Activated gamma-delta T cell treated with anti-CD3 and anti-CD28 coated beads, Interleukin-2, amount 50 U/mL, for 16 hours (primary cell): ENCODE measurements around the gene ERICH6B.

Source experiments
- DNase-seq: peaks from one replicate; pipeline ENCODE4 v3.0.0-alpha.2; 2020; ENCODE audit warnings: low read depth

Gene ERICH6B

GRCh38 chr13:45542391-45542790 lies 73.1 kb downstream of the ERICH6B start:
- DNase-seq, result no peak

GRCh38 chr13:45541806-45542205 lies 73.7 kb downstream of the ERICH6B start:
- DNase-seq, result no peak

GRCh38 chr13:45540864-45541263 lies 74.7 kb downstream of the ERICH6B start:
- DNase-seq, result no peak

GRCh38 chr13:45540195-45540594 lies 75.3 kb downstream of the ERICH6B start:
- DNase-seq, result no peak

- DNase-seq, result no peak
These were observed 77.2 kb downstream of the ERICH6B start for GRCh38 chr13:45538382-45538781.

GRCh38 chr13:45537516-45537915 lies 78.0 kb downstream of the ERICH6B start:
- DNase-seq, result no peak

GRCh38 chr13:45536224-45536623 lies 79.3 kb downstream of the ERICH6B start:
- no peak for DNase-seq

GRCh38 chr13:45534604-45535003 lies 80.9 kb downstream of the ERICH6B start:
- DNase-seq, result no peak

- no peak for DNase-seq
These were observed 85.8 kb downstream of the ERICH6B start for GRCh38 chr13:45529758-45530157.

- DNase-seq, result no peak
These were observed 87.7 kb downstream of the ERICH6B start for GRCh38 chr13:45527699-45528462.

- no peak for DNase-seq
These were observed 93.0 kb downstream of the ERICH6B start for GRCh38 chr13:45522571-45522970.

- no peak for DNase-seq
These were observed 94.2 kb downstream of the ERICH6B start for GRCh38 chr13:45521297-45521696.

GRCh38 chr13:45519493-45519892 lies 96.0 kb downstream of the ERICH6B start:
- DNase-seq, result no peak

- no peak for DNase-seq
These were observed 96.9 kb downstream of the ERICH6B start for GRCh38 chr13:45518525-45519245.

GRCh38 chr13:45516757-45517156 lies 98.8 kb downstream of the ERICH6B start:
- DNase-seq, result no peak

- no peak for DNase-seq
These were observed 103.4 kb downstream of the ERICH6B start for GRCh38 chr13:45512098-45512496.

- DNase-seq, result peak; percentile 4
These were observed 104.0 kb downstream of the ERICH6B start for GRCh38 chr13:45511310-45512097.

- DNase-seq, result no peak
These were observed 104.9 kb downstream of the ERICH6B start for GRCh38 chr13:45510672-45511071.

- no peak for DNase-seq
These were observed 106.8 kb downstream of the ERICH6B start for GRCh38 chr13:45508776-45509175.

- DNase-seq, result no peak
These were observed 108.7 kb downstream of the ERICH6B start for GRCh38 chr13:45506811-45507210.

- no peak for DNase-seq
These were observed 111.9 kb downstream of the ERICH6B start for GRCh38 chr13:45503658-45504057.

GRCh38 chr13:45501175-45501526 lies 114.4 kb downstream of the ERICH6B start:
- no peak for DNase-seq
